Activated CD8-positive, alpha-beta memory T cell treated with anti-CD3 and anti-CD28 coated beads, Interleukin-2, amount 50 U/mL, for 1 hour (primary cell): ENCODE measurements around the gene WWC2.

Experiments used
- DNase-seq: peaks from one replicate; pipeline ENCODE4 v3.0.0-alpha.2; 2020; ENCODE audit errors: extremely low read depth

Gene WWC2

DNA sequence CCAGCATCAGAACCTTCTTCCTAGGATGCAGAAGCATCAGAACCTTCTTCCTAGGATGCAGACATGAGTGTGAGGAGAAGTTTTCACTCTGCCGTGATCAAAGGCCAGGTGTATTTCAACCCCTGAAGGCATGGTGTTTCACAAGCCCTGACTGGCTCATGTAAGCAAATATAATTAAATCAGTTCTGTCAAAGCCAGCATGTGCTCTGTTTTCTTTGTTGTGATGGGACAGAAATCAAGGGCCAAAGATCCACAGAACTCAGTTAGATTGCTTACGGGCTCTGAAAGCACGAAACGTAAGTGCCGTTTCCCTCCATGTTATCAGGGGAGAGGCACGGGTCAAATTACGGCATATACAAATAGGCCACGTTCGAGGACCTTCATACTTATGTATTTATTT, 255.2 kb downstream of the WWC2 start:
- no peak for DNase-seq

DNA sequence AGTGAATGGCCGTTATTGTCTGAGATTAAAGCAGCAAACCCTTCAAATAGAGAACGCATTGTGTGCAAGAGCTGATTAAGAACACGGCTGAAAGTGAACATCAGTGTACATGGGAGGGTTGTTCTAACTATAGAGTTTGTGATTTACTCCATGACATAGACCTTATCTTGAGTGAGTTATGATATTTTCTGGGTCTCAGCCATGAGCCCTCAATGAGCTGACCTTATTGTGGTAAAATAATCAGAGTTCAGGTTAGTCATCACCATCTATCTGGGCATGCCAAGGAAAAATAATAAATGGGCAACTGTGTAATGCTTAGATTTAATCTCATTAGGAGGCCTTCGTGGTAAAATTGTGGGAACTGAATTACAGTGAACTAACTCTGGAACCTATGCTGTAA, 256.3 kb downstream of the WWC2 start:
- DNase-seq, result no peak

DNA sequence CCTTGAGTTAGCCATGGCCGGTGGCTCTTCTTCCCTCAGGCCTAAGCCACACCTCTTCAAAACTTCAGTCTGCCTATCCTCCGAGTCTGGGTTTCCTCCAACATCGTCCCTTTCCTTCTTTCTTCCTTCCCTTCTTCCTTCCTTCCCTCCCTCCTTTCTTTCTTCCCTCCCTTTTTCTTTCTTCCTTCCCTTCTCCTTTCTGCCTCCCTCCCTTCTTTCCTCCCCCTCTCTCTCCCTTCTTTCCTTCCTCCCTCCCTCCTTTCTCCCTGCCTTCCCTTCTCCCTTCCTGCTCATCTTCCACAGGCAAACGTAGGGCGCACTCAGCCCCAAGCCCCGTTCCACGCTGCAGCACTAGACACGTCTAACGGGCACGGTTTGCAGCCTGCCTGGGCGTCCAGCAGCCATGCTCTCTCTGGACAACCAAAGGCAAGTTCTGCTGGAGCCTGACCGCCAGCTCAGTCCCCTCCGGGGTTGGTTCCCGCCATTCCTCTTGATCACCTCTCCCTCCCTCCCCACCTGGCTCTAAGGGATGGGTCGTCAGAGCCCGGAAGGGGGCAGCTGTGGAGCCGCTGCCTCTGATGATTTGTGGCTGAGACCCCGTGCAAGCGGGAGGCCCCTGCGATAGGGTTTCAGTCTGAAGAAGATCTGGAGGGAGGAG, 257.2 kb downstream of the WWC2 start:
- DNase-seq, result no peak

DNA sequence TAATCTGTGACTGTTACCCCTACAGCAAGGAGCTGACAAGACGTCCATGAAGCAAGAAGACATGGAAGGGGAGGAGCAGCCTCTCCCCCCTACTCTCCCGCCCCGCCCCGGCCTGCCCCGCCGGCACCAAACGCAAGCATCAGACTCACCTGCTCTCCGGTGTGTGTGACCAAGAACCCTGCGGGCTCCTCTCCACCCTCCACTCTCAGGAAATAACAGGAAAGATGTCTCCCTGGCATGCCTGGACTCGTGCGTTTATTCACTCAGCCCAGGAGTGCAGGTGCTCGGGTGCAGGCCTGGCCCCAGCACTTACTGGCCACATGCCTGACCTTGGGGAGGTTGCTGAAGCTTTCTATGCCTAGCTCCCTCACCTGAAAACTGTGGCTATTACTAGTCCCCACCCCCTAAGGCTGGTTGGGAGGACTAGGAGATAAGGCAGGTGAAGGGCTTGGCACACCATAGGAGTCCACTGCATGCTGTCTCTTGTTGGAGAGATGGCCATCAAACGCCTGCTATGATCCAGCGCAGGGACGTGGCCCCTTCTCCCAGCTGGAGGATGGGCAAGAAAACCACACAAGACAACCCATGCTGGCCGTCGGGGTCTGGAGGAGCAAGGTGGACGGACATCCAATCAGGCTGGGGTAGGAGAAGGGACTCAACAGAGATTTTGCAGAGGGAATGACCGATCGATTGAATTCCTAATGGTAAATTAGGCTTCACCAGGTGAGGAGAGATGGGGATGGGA, 258.0 kb downstream of the WWC2 start:
- DNase-seq, result no peak

DNA sequence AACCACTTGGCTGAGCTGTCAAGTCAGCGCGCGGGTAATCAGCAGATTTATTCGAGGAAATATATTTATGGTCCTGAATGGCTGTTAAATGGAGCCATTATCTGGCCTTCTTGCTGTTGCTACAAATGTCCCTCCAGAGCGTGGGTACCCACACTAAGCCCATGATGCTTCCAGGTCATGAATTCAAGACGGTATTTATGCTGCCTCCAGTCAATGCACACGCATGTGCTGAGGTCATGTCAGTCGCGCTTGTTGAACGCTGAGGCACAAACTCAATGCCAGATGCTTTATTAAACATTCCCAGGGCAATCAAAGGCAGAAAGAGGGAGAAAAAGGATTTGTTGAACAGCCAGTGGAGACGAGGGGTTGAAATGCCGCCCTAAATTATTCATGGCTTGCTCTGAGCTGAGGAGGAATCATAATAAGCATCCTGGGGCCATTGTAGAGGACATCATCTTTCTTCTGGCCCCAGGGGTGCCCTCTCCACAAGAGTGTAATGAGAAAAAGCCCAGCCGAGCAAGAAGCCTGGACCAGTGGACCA, 259.2 kb downstream of the WWC2 start:
- DNase-seq, result no peak

- DNase-seq, result no peak
Measured at GRCh38 chr4:183360161-183360919, 261.3 kb downstream of the WWC2 start.

DNA sequence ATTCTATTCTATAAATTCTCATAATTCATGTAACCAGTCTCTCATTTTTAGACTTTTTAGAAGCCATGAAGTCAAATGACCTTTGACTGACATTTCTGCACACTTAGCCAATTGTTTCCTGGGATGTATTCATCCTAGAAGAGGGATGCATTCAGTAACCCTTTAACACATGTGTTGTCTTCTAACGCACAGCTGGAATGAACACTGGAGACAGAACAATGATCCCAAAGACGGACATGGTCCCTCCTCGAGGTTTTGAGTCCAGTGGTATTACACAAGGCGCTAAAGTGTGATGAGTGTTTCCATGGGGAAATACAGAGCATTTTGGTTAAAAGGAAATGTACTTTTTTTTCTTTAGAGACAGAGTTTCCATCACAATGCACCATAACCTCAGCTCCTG, 263.0 kb downstream of the WWC2 start:
- no peak for DNase-seq

- no peak for DNase-seq
Measured at GRCh38 chr4:183362916-183363542, 264.0 kb downstream of the WWC2 start.

- DNase-seq, result no peak
Measured at GRCh38 chr4:183364025-183364424, 265.0 kb downstream of the WWC2 start.

GRCh38 chr4:183366206-183366835, 267.3 kb downstream of the WWC2 start:
- DNase-seq, result no peak

- DNase-seq, result no peak
Measured at GRCh38 chr4:183369073-183369472, 270.0 kb downstream of the WWC2 start.
